HL-60 (cell line): ENCODE results near the gene TBC1D24.

Experiments
- POLR2AphosphoS5 ChIP-seq: IDR thresholded peaks from 2 replicates; pipeline ENCODE4 v1.6.1; 2012; ENCODE audit warnings: low read depth
- TF ChIP-seq, protein P1 (sequence below): IDR thresholded peaks from one replicate; pipeline ENCODE4 v1.5.1; 2011; ENCODE audit warnings: low read length, control low read depth, inconsistent platforms; ENCODE audit not compliant: insufficient read depth

- TF ChIP-seq, protein P1, sequence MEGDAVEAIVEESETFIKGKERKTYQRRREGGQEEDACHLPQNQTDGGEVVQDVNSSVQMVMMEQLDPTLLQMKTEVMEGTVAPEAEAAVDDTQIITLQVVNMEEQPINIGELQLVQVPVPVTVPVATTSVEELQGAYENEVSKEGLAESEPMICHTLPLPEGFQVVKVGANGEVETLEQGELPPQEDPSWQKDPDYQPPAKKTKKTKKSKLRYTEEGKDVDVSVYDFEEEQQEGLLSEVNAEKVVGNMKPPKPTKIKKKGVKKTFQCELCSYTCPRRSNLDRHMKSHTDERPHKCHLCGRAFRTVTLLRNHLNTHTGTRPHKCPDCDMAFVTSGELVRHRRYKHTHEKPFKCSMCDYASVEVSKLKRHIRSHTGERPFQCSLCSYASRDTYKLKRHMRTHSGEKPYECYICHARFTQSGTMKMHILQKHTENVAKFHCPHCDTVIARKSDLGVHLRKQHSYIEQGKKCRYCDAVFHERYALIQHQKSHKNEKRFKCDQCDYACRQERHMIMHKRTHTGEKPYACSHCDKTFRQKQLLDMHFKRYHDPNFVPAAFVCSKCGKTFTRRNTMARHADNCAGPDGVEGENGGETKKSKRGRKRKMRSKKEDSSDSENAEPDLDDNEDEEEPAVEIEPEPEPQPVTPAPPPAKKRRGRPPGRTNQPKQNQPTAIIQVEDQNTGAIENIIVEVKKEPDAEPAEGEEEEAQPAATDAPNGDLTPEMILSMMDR, result no peak
- TF ChIP-seq POLR2AphosphoS5, result no peak
These were observed 36.3 kb downstream of the TBC1D24 start for GRCh38 chr16:2511128-2511800.
